ENCODE measurements around the gene ITCH.
A peak's percentile ranks its signal among the peaks of the same experiment; 100 is the strongest.

The ITCH gene

GRCh38 chr20:34461779-34462087, 98.7 kb downstream of the ITCH start:
- WGBS (ENCODE audit: insufficient coverage), result 100% methylated on average over 1 of the region's 2 CpGs
- Histone ChIP-seq H3K27ac (ENCODE audit: insufficient read depth in 1 of 2, low read depth in 1 of 2, low read length in 2 of 2, poor library complexity in 1 of 2, severe bottlenecking in 2 of 2) (no peak overlapping the region), H3K36me3 (ENCODE audit: control insufficient read depth in 4 of 4, insufficient read depth in 4 of 4, low read length in 3 of 4) (peaks cover 16 to 51% (median 33%) of the 10 kb centered on the region in 4 experiments), H3K9me3 (ENCODE audit: control extremely low read depth in 1 of 5, control insufficient read depth in 4 of 5, insufficient read depth in 2 of 5, low read depth in 1 of 5, low read length in 4 of 5) (no peaks in the 10 kb centered on the region), H3K4me3 (ENCODE audit: control insufficient read depth in 1 of 7, extremely low read depth in 1 of 7, insufficient read depth in 4 of 7, low read depth in 2 of 7, low read length in 6 of 7) (no peak overlapping the region), H3K27me3 (replicated peaks in 2 of 5; ENCODE audit: control insufficient read depth in 4 of 5, insufficient read depth in 5 of 5, low read length in 4 of 5) (no peaks in the 10 kb centered on the region), H3K4me1 (ENCODE audit: control extremely low read depth in 1 of 4, control insufficient read depth in 4 of 4, insufficient read depth in 4 of 4, low read length in 3 of 4) (peaks cover 0 to 5% (median 5%) of the 10 kb centered on the region in 4 experiments)
- POLR2A ChIA-PET, result no interaction called here
- CTCF ChIA-PET, result interaction anchor here (0.6 to 1.2 kb wide), 2 partner anchors 15 to 68 kb away, joined by 3 read pairs; no protein-coding TSS in a partner anchor
- DNase-seq, result no peak

- Histone ChIP-seq H3K4me1 (ENCODE audit: control extremely low read depth in 1 of 4, control insufficient read depth in 4 of 4, insufficient read depth in 4 of 4, low read length in 3 of 4) (no peaks in the 10 kb centered on the region), H3K36me3 (ENCODE audit: control insufficient read depth in 4 of 4, insufficient read depth in 4 of 4, low read length in 3 of 4) (peaks cover 3 to 33% (median 9%) of the 10 kb centered on the region in 4 experiments), H3K9me3 (ENCODE audit: control extremely low read depth in 1 of 5, control insufficient read depth in 4 of 5, insufficient read depth in 2 of 5, low read depth in 1 of 5, low read length in 4 of 5) (no peaks in the 10 kb centered on the region), H3K27ac (ENCODE audit: insufficient read depth in 1 of 2, low read depth in 1 of 2, low read length in 2 of 2, poor library complexity in 1 of 2, severe bottlenecking in 2 of 2) (no peak overlapping the region), H3K27me3 (replicated peaks in 2 of 5; ENCODE audit: control insufficient read depth in 4 of 5, insufficient read depth in 5 of 5, low read length in 4 of 5) (no peaks in the 10 kb centered on the region), H3K4me3 (ENCODE audit: control insufficient read depth in 1 of 7, extremely low read depth in 1 of 7, insufficient read depth in 4 of 7, low read depth in 2 of 7, low read length in 6 of 7) (no peak overlapping the region)
- ChIA-PET POLR2A (no interaction called here), CTCF (interaction anchor here (0.6 to 1.9 kb wide), 3 partner anchors 52 to 156 kb away, joined by 3 to 5 read pairs (median 4); no protein-coding TSS in a partner anchor)
- no CpG with 5 or more reads among the region's 1 CpG for WGBS (ENCODE audit: insufficient coverage)
- no peak for DNase-seq
These were observed 105.9 kb downstream of the ITCH start for GRCh38 chr20:34468951-34469350.

GRCh38 chr20:34472246-34472925, 109.3 kb downstream of the ITCH start:
- no peak for DNase-seq
- Histone ChIP-seq H3K4me3 (ENCODE audit: control insufficient read depth in 1 of 7, extremely low read depth in 1 of 7, insufficient read depth in 4 of 7, low read depth in 2 of 7, low read length in 6 of 7) (no peak overlapping the region), H3K36me3 (ENCODE audit: control insufficient read depth in 4 of 4, insufficient read depth in 4 of 4, low read length in 3 of 4) (peaks cover 0 to 37% (median 8%) of the 10 kb centered on the region in 4 experiments), H3K4me1 (ENCODE audit: control extremely low read depth in 1 of 4, control insufficient read depth in 4 of 4, insufficient read depth in 4 of 4, low read length in 3 of 4) (peaks cover 0 to 2% (median under 1%) of the 10 kb centered on the region in 4 experiments), H3K27ac (ENCODE audit: insufficient read depth in 1 of 2, low read depth in 1 of 2, low read length in 2 of 2, poor library complexity in 1 of 2, severe bottlenecking in 2 of 2) (no peak overlapping the region), H3K27me3 (replicated peaks in 2 of 5; ENCODE audit: control insufficient read depth in 4 of 5, insufficient read depth in 5 of 5, low read length in 4 of 5) (no peaks in the 10 kb centered on the region), H3K9me3 (ENCODE audit: control extremely low read depth in 1 of 5, control insufficient read depth in 4 of 5, insufficient read depth in 2 of 5, low read depth in 1 of 5, low read length in 4 of 5) (no peaks in the 10 kb centered on the region)
- ChIA-PET CTCF (interaction anchor here (0.5 to 3.3 kb wide), 7 partner anchors 26 to 311 kb away, joined by 3 to 24 read pairs (median 3); no protein-coding TSS in a partner anchor), POLR2A (no interaction called here)
- 100% methylated on average over 2 of the region's 6 CpGs for WGBS (ENCODE audit: insufficient coverage)

- peak; percentile 45 to 62 (median 62) for DNase-seq
- no peaks in the 10 kb centered on the region for H3K27me3 ChIP-seq (replicated peaks in 2 of 5; ENCODE audit: control insufficient read depth in 4 of 5, insufficient read depth in 5 of 5, low read length in 4 of 5)
- WGBS (ENCODE audit: insufficient coverage), result 61% methylated on average over 2 of the region's 5 CpGs
- peaks cover 0 to 2% (median under 1%) of the 10 kb centered on the region in 4 experiments for H3K4me1 ChIP-seq (ENCODE audit: control extremely low read depth in 1 of 4, control insufficient read depth in 4 of 4, insufficient read depth in 4 of 4, low read length in 3 of 4)
- no peaks in the 10 kb centered on the region for H3K9me3 ChIP-seq (ENCODE audit: control extremely low read depth in 1 of 5, control insufficient read depth in 4 of 5, insufficient read depth in 2 of 5, low read depth in 1 of 5, low read length in 4 of 5)
- ChIA-PET CTCF (interaction anchor here (0.5 to 3.3 kb wide), 8 partner anchors 31 to 310 kb away, joined by 3 to 24 read pairs (median 3); partner anchors contain the start of gene ITCH), POLR2A (no interaction called here)
- H3K36me3 ChIP-seq (ENCODE audit: control insufficient read depth in 4 of 4, insufficient read depth in 4 of 4, low read length in 3 of 4), result peaks cover 2 to 43% (median 13%) of the 10 kb centered on the region in 4 experiments
- no peak overlapping the region for H3K27ac ChIP-seq (ENCODE audit: insufficient read depth in 1 of 2, low read depth in 1 of 2, low read length in 2 of 2, poor library complexity in 1 of 2, severe bottlenecking in 2 of 2)
- no peak overlapping the region for H3K4me3 ChIP-seq (ENCODE audit: control insufficient read depth in 1 of 7, extremely low read depth in 1 of 7, insufficient read depth in 4 of 7, low read depth in 2 of 7, low read length in 6 of 7)
These were observed 110.3 kb downstream of the ITCH start for GRCh38 chr20:34473262-34473883.

- H3K4me1 ChIP-seq (ENCODE audit: control extremely low read depth in 1 of 4, control insufficient read depth in 4 of 4, insufficient read depth in 4 of 4, low read length in 3 of 4), result peaks cover 0 to 2% (median under 1%) of the 10 kb centered on the region in 4 experiments
- H3K27ac ChIP-seq (ENCODE audit: insufficient read depth in 1 of 2, low read depth in 1 of 2, low read length in 2 of 2, poor library complexity in 1 of 2, severe bottlenecking in 2 of 2), result no peak overlapping the region
- H3K36me3 ChIP-seq (ENCODE audit: control insufficient read depth in 4 of 4, insufficient read depth in 4 of 4, low read length in 3 of 4), result peaks cover 10 to 42% (median 21%) of the 10 kb centered on the region in 4 experiments
- 21% methylated on average over 21 of the region's 38 CpGs for WGBS (ENCODE audit: insufficient coverage)
- peak overlapping the region in 1 of 7 experiments; percentile 27 for H3K4me3 ChIP-seq (ENCODE audit: control insufficient read depth in 1 of 7, extremely low read depth in 1 of 7, insufficient read depth in 4 of 7, low read depth in 2 of 7, low read length in 6 of 7)
- H3K27me3 ChIP-seq (replicated peaks in 2 of 5; ENCODE audit: control insufficient read depth in 4 of 5, insufficient read depth in 5 of 5, low read length in 4 of 5), result no peaks in the 10 kb centered on the region
- peak; percentile 12 to 43 (median 34) for DNase-seq
- no peaks in the 10 kb centered on the region for H3K9me3 ChIP-seq (ENCODE audit: control extremely low read depth in 1 of 5, control insufficient read depth in 4 of 5, insufficient read depth in 2 of 5, low read depth in 1 of 5, low read length in 4 of 5)
- CTCF ChIA-PET, result interaction anchor here (0.6 to 2.0 kb wide), 8 partner anchors 9 to 164 kb away, joined by 3 to 6 read pairs (median 3); partner anchors contain the start of gene DYNLRB1
- POLR2A ChIA-PET, result no interaction called here
These were observed 113.1 kb downstream of the ITCH start for GRCh38 chr20:34475979-34476736.

GRCh38 chr20:34479627-34480026, 116.6 kb downstream of the ITCH start:
- H3K9me3 ChIP-seq (ENCODE audit: control extremely low read depth in 1 of 5, control insufficient read depth in 4 of 5, insufficient read depth in 2 of 5, low read depth in 1 of 5, low read length in 4 of 5), result peaks cover 0 to 14% (median 5%) of the 10 kb centered on the region in 5 experiments
- no peaks in the 10 kb centered on the region for H3K27me3 ChIP-seq (replicated peaks in 2 of 5; ENCODE audit: control insufficient read depth in 4 of 5, insufficient read depth in 5 of 5, low read length in 4 of 5)
- WGBS (ENCODE audit: insufficient coverage), result no CpG with 5 or more reads among the region's 4 CpGs
- no peak overlapping the region for H3K27ac ChIP-seq (ENCODE audit: insufficient read depth in 1 of 2, low read depth in 1 of 2, low read length in 2 of 2, poor library complexity in 1 of 2, severe bottlenecking in 2 of 2)
- peaks cover 28 to 51% (median 42%) of the 10 kb centered on the region in 4 experiments for H3K36me3 ChIP-seq (ENCODE audit: control insufficient read depth in 4 of 4, insufficient read depth in 4 of 4, low read length in 3 of 4)
- CTCF ChIA-PET, result no interaction called here
- peaks cover 0 to 2% (median under 1%) of the 10 kb centered on the region in 4 experiments for H3K4me1 ChIP-seq (ENCODE audit: control extremely low read depth in 1 of 4, control insufficient read depth in 4 of 4, insufficient read depth in 4 of 4, low read length in 3 of 4)
- no peak overlapping the region for H3K4me3 ChIP-seq (ENCODE audit: control insufficient read depth in 1 of 7, extremely low read depth in 1 of 7, insufficient read depth in 4 of 7, low read depth in 2 of 7, low read length in 6 of 7)
- POLR2A ChIA-PET, result no interaction called here
- DNase-seq, result no peak

Data from common myeloid progenitor, CD34-positive (primary cell).